GM20000 (cell line): ENCODE data around the gene TP63.

Source experiments
- DNase-seq: peaks from one replicate; pipeline ENCODE4 v3.0.0; 2012; ENCODE audit warnings: low spot score
- TF ChIP-seq, protein P1 (sequence below): IDR thresholded peaks from 2 replicates; pipeline ENCODE4 v1.5.1; 2012; ENCODE audit warnings: mild to moderate bottlenecking, control low read depth; ENCODE audit errors: extremely low read depth, missing control alignments

Gene TP63

GRCh38 chr3:189853906-189854305, 222.7 kb downstream of the TP63 start:
- TF ChIP-seq, protein P1, sequence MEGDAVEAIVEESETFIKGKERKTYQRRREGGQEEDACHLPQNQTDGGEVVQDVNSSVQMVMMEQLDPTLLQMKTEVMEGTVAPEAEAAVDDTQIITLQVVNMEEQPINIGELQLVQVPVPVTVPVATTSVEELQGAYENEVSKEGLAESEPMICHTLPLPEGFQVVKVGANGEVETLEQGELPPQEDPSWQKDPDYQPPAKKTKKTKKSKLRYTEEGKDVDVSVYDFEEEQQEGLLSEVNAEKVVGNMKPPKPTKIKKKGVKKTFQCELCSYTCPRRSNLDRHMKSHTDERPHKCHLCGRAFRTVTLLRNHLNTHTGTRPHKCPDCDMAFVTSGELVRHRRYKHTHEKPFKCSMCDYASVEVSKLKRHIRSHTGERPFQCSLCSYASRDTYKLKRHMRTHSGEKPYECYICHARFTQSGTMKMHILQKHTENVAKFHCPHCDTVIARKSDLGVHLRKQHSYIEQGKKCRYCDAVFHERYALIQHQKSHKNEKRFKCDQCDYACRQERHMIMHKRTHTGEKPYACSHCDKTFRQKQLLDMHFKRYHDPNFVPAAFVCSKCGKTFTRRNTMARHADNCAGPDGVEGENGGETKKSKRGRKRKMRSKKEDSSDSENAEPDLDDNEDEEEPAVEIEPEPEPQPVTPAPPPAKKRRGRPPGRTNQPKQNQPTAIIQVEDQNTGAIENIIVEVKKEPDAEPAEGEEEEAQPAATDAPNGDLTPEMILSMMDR, result no peak
- no peak for DNase-seq

DNA sequence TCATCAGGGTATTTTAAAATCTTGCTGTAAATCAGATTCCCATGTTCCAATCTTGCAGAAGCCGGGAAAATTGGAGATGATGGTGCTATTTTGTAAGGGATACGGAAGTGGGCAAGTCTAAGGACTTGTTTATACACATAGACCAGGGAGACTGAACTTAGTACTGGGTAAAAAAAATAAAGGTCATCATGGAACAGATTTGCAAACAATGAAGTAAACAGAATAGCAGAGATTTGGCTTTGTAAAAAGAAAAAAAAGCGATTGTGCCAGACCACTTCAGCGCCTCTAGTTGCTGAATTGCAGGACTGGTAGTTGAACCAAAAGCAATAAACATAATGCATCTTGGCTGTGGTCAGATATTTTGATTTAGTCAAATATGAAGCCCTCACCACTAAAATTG, 229.1 kb downstream of the TP63 start:
- DNase-seq, result no peak
- TF ChIP-seq, protein P1, result no peak

- DNase-seq, result no peak
- TF ChIP-seq, protein P1, result no peak
These were observed 231.3 kb downstream of the TP63 start for GRCh38 chr3:189862385-189862998.

GRCh38 chr3:189863031-189863430, 231.8 kb downstream of the TP63 start:
- TF ChIP-seq, protein P1, result no peak
- DNase-seq, result no peak

DNA sequence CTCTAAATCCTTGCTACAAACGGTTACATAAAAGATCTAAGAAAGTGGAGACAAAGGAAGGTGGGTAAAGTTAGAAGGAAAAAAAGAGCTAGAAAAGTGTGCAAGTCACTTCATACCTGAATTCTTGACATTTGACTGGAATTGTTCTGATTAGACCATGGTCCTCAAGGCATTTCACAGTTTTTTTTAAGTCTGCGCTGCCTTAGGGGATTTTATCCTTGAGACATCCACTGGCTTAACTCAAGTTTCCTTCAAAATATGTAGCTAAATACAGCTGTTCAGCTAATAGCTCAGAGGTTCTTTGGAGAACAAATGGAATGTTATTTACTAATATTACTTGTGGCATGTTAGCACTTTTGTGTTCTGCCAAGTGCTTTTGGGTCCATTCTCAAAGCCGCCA, 236.9 kb downstream of the TP63 start:
- TF ChIP-seq, protein P1, result no peak
- no peak for DNase-seq

DNA sequence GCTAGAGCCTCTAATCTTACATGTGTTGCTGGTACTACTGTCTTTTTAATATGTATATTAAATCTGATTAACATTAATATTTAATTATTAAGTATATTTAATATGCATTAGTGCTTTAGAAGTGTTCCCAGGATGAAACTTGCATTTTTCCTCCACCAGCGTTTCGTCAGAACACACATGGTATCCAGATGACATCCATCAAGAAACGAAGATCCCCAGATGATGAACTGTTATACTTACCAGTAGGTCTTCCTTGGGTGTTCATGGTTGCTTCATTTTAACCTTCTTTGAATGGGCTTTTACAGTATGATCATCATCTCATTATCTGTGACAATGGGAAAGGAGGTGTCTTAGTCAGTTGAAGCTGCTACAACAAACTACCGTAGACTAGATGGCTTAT, 238.0 kb downstream of the TP63 start:
- DNase-seq, result no peak
- TF ChIP-seq, protein P1, result no peak

DNA sequence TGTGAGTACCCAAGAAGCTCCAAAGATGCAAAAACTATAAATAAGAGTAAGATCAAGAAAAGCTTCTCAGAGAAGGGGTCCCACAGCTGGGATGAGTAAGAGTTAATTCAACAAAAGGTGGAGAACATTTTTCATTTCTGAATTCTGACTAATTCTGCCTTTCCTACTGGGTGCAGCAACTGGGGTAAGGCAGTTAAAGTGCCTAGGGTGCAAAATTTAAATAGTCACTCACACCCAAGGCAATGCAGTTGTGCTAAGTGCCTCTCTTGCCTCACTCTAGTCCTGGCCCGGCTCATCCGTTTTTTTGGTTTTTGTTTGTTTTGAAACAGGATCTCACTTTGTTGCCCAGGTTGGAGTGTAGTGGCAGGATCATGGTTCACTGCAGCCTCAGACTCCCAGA, 240.2 kb downstream of the TP63 start:
- DNase-seq, result no peak
- TF ChIP-seq, protein P1, result no peak
